A549 (cell line): ENCODE measurements around the gene BMAL1.

Source experiments
- CTCF ChIP-seq: fragments of >200 bp; sonication (Bioruptor Twin); formaldehyde crosslinking; IDR thresholded peaks from 3 replicates; pipeline ENCODE4 v1.5.1; 2016
- EP300 ChIP-seq, 2 experiments: fragments of >200 bp; sonication (Bioruptor Twin); formaldehyde crosslinking; IDR thresholded peaks; 2 replicates in 1 of 2; 3 replicates in 1 of 2; pipeline ENCODE4 v1.6.1; 2016 to 2017
- MYC ChIP-seq: IDR thresholded peaks from 2 replicates; pipeline ENCODE4 v1.6.1; 2012; ENCODE audit warnings: mild to moderate bottlenecking, inconsistent platforms, low read length, improper control_type of control experiment, borderline replicate concordance
- TF ChIP-seq, protein P1 (sequence below): IDR thresholded peaks from 2 replicates; pipeline ENCODE4 v1.6.1; 2012

GRCh38 chr11:13346470-13346869 lies 68.9 kb downstream of the BMAL1 start:
- TF ChIP-seq MYC (no peak), CTCF (no peak), EP300 (IDR thresholded peaks at IDR 0.05) (no peak)
- TF ChIP-seq, protein P1, sequence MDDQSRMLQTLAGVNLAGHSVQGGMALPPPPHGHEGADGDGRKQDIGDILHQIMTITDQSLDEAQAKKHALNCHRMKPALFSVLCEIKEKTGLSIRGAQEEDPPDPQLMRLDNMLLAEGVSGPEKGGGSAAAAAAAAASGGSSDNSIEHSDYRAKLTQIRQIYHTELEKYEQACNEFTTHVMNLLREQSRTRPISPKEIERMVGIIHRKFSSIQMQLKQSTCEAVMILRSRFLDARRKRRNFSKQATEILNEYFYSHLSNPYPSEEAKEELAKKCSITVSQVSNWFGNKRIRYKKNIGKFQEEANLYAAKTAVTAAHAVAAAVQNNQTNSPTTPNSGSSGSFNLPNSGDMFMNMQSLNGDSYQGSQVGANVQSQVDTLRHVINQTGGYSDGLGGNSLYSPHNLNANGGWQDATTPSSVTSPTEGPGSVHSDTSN: no peak
